MM.1S (cell line): ENCODE results near the gene BMP7.

Source experiments
- DNase-seq: peaks from one replicate; pipeline ENCODE4 v3.0.0-alpha.2; 2015
- H2AFZ ChIP-seq: fragments of 300-600 bp; sonication (generic); 2 replicates; pipeline ENCODE4 v1.6.0; 2016; ENCODE audit warnings: antibody characterized with exemption, low read length
- H3F3A ChIP-seq: fragments of 300-600 bp; sonication (generic); 2 replicates; pipeline ENCODE4 v1.6.1; 2016; ENCODE audit warnings: mild to moderate bottlenecking, antibody characterized with exemption, low read length, moderate library complexity, mixed read lengths; ENCODE audit not compliant: insufficient read depth
- H3K27ac ChIP-seq: fragments of 300-600 bp; sonication (generic); 2 replicates; pipeline ENCODE4 v1.5.1; 2016; ENCODE audit warnings: mild to moderate bottlenecking, low read length
- H3K27me3 ChIP-seq: fragments of 300-600 bp; sonication (generic); replicated peaks from 2 replicates; pipeline ENCODE4 v1.6.0; 2016; ENCODE audit warnings: low read length; ENCODE audit not compliant: insufficient read depth
- H3K36me3 ChIP-seq: fragments of 300-600 bp; sonication (generic); replicated peaks from 2 replicates; pipeline ENCODE4 v1.6.1; 2016; ENCODE audit warnings: mild to moderate bottlenecking, low read length, mixed read lengths; ENCODE audit not compliant: insufficient read depth
- H3K4me1 ChIP-seq: fragments of 300-600 bp; sonication (generic); 2 replicates; pipeline ENCODE4 v1.6.1; 2016; ENCODE audit warnings: low read length, mixed read lengths
- H3K4me2 ChIP-seq: fragments of 300-600 bp; sonication (generic); 2 replicates; pipeline ENCODE4 v1.6.0; 2016; ENCODE audit warnings: low read depth, low read length
- H3K4me3 ChIP-seq: fragments of 300-600 bp; sonication (generic); 2 replicates; pipeline ENCODE4 v1.5.1; 2016; ENCODE audit warnings: low read length, mixed read lengths
- H3K79me2 ChIP-seq: fragments of 300-600 bp; sonication (generic); 2 replicates; pipeline ENCODE4 v1.6.1; 2016; ENCODE audit warnings: mixed run types, low read length, mixed read lengths
- H3K9ac ChIP-seq: fragments of 300-600 bp; sonication (generic); 2 replicates; pipeline ENCODE4 v1.6.1; 2016; ENCODE audit warnings: low read length, mixed read lengths
- H3K9me2 ChIP-seq: fragments of 300-600 bp; sonication (generic); replicated peaks from 2 replicates; pipeline ENCODE4 v1.6.1; 2016; ENCODE audit warnings: mild to moderate bottlenecking, low read length, mixed read lengths; ENCODE audit not compliant: insufficient read depth
- H3K9me3 ChIP-seq: fragments of 300-600 bp; sonication (generic); replicated peaks from 2 replicates; pipeline ENCODE4 v1.6.1; 2016; ENCODE audit warnings: mild to moderate bottlenecking, low read length, mixed read lengths; ENCODE audit not compliant: insufficient read depth
- H4K20me1 ChIP-seq: fragments of 300-600 bp; sonication (generic); 2 replicates; pipeline ENCODE4 v1.6.1; 2016; ENCODE audit warnings: mild to moderate bottlenecking, low read length, moderate library complexity, mixed read lengths; ENCODE audit not compliant: insufficient read depth
- EZH2 ChIP-seq: fragments of 300-600 bp; sonication (generic); optimal IDR thresholded peaks from 2 replicates; pipeline ENCODE3; 2017; ENCODE audit warnings: low read depth, mild to moderate bottlenecking, antibody characterized with exemption, low read length, mixed read lengths
- EZH2phosphoT487 ChIP-seq: fragments of 300-600 bp; sonication (generic); IDR thresholded peaks from 2 replicates; pipeline ENCODE4 v1.6.1; 2018; ENCODE audit warnings: antibody characterized with exemption, low read length
- TF ChIP-seq, protein P1 (sequence below): fragments of 300-600 bp; sonication (generic); IDR thresholded peaks from 2 replicates; pipeline ENCODE4 v1.5.1; 2016; ENCODE audit warnings: antibody characterized with exemption, low read length, mixed read lengths

The BMP7 gene

DNA sequence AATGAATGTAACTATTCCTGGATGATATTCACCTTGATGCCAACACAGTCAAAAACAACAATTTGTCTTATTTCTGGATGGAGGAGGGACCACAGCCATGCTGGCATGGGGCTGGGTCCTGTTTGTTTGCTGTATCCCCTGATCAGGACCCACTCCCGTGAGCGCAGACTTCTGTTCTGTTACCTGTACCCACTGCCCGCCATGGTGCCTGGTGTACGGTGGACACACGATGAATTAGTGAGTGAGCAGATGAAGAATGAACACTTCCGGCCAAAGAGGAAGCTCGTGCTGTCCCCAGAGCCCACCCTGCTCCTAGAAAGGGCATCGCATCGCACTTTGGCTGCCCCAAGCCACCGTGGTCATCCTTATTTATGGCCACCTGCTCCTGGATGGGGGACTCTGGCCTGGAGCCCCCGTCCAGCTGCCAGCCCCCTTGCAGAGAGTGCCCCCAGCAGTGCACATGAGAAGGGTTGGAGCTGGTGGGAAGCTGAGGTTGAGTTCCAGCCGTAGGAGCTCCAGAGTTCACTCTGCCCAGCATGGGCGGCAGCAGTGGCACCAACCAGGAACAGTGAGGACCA lies 100.9 kb downstream of the BMP7 start:
- peaks cover 5% of the 10 kb centered on the region; the same call in 1 of the 2 replicates for H3K4me1 ChIP-seq
- no peaks in the 10 kb centered on the region for H3K36me3 ChIP-seq
- H3K9me3 ChIP-seq: no peaks in the 10 kb centered on the region
- H3K27me3 ChIP-seq: no peaks in the 10 kb centered on the region; the same call in 1 of the 2 replicates
- DNase-seq: no peak
- H2AFZ ChIP-seq: no peak overlapping the region
- TF ChIP-seq EZH2phosphoT487 (no peak), EZH2 (no peak)
- TF ChIP-seq, protein P1, sequence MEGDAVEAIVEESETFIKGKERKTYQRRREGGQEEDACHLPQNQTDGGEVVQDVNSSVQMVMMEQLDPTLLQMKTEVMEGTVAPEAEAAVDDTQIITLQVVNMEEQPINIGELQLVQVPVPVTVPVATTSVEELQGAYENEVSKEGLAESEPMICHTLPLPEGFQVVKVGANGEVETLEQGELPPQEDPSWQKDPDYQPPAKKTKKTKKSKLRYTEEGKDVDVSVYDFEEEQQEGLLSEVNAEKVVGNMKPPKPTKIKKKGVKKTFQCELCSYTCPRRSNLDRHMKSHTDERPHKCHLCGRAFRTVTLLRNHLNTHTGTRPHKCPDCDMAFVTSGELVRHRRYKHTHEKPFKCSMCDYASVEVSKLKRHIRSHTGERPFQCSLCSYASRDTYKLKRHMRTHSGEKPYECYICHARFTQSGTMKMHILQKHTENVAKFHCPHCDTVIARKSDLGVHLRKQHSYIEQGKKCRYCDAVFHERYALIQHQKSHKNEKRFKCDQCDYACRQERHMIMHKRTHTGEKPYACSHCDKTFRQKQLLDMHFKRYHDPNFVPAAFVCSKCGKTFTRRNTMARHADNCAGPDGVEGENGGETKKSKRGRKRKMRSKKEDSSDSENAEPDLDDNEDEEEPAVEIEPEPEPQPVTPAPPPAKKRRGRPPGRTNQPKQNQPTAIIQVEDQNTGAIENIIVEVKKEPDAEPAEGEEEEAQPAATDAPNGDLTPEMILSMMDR: no peak
- no peak overlapping the region for H3K4me2 ChIP-seq
- H3K9ac ChIP-seq: no peak overlapping the region
- no peaks in the 10 kb centered on the region for H3K79me2 ChIP-seq
- no peaks in the 10 kb centered on the region for H3K9me2 ChIP-seq
- H4K20me1 ChIP-seq: no peaks in the 10 kb centered on the region
- no peak overlapping the region for H3K27ac ChIP-seq
- no peaks in the 10 kb centered on the region for H3F3A ChIP-seq
- no peak overlapping the region for H3K4me3 ChIP-seq

DNA sequence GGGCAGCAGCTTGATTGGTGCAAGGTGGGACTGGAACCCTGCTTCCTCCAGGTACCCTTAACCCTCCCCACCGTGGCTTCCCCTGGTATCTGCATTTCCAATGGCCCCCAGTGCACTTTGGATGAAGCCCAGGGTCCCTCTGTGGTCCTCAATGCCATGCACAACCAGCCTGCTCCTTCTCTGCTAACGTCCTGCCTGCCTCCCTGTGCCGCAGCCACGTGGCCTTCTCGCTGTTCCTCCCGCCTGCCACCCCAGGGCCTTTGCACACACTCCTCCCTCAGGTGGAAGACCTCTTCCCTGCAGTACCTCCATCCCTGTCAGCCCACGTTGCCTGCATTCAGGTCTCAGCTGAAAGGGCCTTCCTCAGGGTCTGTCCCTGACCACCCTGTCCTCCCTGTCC lies 101.6 kb downstream of the BMP7 start:
- Histone ChIP-seq H2AFZ (no peak overlapping the region), H3K36me3 (no peaks in the 10 kb centered on the region), H3K79me2 (no peaks in the 10 kb centered on the region), H3K9me2 (no peaks in the 10 kb centered on the region), H3K9ac (no peak overlapping the region), H4K20me1 (no peaks in the 10 kb centered on the region), H3K27me3 (no peaks in the 10 kb centered on the region), H3K4me3 (no peak overlapping the region), H3K9me3 (no peaks in the 10 kb centered on the region), H3K4me1 (peaks cover 7% of the 10 kb centered on the region; the same call in 1 of the 2 replicates), H3F3A (no peaks in the 10 kb centered on the region), H3K4me2 (no peak overlapping the region), H3K27ac (no peak overlapping the region)
- TF ChIP-seq EZH2 (no peak), EZH2phosphoT487 (no peak)
- TF ChIP-seq, protein P1: no peak
- no peak for DNase-seq

DNA sequence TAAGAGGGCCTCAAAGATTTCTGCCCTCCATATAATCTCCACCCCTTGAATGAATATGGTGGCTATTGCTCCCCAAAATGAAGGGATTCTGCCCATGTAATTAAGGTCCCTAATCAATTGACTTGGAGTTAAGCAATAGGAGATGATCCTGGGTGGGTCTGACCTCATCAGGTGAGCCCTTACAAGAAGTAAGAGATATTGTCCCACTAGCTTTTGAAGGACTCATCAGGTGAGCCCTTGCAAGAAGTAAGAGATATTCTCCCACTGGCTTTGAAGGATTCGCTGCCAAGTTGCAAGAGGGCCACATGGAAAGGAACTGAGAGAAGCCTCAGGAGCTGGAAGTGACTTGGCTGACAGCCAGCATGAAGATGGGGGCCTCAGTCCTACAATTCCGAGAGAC lies 103.4 kb downstream of the BMP7 start:
- Histone ChIP-seq H3K36me3 (no peaks in the 10 kb centered on the region), H3K4me3 (no peak overlapping the region), H3F3A (peaks cover 3% of the 10 kb centered on the region; the same call in 1 of the 2 replicates), H3K9ac (no peak overlapping the region), H2AFZ (no peak overlapping the region), H3K4me1 (peaks cover 15% of the 10 kb centered on the region), H3K27me3 (no peaks in the 10 kb centered on the region), H3K4me2 (no peak overlapping the region), H3K79me2 (no peaks in the 10 kb centered on the region), H3K27ac (no peak overlapping the region), H4K20me1 (no peaks in the 10 kb centered on the region), H3K9me2 (no peaks in the 10 kb centered on the region), H3K9me3 (no peaks in the 10 kb centered on the region)
- DNase-seq: no peak
- no peak for TF ChIP-seq EZH2phosphoT487
- TF ChIP-seq, protein P1: no peak
- no peak for TF ChIP-seq EZH2
